ENCODE measurements around the gene RABL6.
"Not testable (repeated sequence)": the region's sequence is repeated elsewhere in the genome, so short reads cannot be mapped to it uniquely, and the experiment has no call there.

The RABL6 gene

DNA sequence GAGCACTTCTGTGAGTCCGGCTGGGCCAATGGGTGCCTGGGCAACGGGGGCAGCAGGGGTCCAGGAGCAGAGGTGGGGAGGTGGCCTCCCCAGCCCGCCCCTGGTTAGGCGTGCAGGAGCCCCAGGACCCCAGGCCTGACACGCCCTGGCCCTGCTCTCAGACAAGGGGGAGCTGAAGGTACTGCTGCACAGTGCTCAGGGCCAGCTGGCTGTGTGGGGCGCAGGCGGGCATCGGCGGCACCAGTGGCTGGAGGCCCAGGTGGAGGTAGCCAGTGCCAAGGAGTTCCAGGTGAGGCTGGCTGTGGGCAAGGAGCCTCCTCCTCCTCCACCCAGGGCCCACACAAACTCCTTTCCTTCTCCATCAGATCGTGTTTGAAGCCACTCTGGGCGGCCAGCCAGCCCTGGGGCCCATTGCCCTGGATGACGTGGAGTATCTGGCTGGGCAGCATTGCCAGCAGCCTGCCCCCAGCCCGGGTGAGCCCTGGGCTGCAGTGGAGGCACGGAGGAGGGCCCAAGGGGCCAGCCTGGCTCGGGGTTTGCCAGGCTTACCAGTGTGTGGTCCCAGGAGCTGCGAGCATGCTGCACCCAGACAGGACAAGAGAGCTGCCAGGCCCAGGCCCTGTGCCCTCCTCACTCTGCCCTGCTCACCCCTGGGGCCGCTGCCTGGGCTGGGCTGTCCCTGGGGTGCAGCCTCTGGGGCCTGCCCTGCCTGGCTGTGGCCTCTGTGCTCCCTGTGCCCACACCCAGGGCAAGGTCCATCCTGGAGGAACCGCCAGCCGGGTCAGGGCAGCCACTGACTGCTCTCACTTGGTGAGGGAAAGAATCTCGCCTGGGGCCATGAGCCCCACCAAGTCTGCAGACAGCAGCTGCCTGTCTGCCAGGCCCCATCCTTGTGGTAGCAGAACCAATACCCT, 51.4 kb downstream of the RABL6 start:
- DNase-seq = no peak

- DNase-seq = no peak
Measured at GRCh38 chr9:136860529-136860928, 52.8 kb downstream of the RABL6 start.

GRCh38 chr9:136860933-136861873, 53.5 kb downstream of the RABL6 start:
- no peak for DNase-seq

DNA sequence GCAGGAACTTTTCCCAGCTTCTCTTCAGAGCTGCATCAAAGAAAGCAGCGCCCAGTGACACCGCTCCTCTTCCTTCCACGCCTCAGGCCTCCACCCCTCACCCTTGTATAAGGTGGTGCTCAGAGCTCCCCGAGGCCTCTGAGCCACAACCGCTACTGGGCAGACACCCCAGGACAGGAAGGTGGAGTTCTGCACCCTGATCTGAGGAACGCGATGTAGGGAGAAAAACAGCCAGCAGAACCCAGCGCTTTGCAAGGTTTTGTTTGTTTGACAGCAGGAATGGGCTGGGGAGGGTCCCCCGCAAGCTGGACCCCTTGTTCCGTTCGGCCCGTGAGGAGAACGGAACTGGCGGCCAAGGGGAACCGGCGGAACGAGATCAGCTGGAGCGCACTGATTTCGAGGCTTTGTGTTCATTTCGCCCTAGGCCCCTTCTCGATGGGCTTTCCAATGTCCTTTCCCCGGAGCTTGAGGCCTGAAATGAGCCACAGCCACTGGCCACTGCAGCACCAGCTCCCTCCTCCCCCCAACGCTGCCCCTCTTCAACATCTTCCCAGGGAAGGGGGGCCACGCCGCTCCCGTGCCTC, 54.2 kb downstream of the RABL6 start:
- DNase-seq = no peak

DNA sequence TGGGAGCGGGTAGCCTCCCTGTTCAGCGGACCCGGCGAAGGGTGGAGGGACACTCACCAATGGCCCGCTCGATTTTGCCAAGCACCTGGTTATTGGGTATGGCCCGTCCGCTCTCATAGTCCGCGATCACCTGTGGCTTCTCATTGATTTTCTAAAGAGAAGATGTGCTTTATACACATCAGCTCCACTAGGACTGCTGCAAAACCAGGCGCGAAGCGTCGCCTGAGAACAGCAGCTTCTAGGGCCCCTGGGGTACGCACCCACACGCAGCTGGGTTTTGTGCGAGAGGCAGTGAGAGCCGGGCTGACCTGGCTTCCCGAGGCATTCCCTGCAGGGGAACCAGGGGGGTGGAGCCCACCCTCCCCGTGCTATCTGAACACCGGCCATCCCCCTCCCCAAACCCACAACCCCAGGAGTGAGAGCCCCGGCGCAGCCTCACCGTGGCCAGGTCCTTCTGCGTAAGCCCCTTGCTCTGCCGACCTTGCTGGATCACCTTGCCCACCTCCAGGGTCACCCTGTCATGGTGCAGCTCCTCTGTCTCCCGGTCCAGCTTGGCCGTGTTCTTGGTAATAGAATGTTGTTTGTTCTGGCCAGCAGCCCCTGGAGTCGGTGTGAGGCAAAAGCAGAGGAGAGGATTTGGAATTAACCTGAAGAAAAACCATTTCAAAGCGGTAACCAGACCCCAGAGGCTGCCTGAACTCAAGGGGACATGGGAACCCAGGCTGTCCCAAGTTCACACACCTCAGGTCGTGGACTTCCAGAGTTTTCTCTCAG, 55.3 kb downstream of the RABL6 start:
- DNase-seq = no peak

DNA sequence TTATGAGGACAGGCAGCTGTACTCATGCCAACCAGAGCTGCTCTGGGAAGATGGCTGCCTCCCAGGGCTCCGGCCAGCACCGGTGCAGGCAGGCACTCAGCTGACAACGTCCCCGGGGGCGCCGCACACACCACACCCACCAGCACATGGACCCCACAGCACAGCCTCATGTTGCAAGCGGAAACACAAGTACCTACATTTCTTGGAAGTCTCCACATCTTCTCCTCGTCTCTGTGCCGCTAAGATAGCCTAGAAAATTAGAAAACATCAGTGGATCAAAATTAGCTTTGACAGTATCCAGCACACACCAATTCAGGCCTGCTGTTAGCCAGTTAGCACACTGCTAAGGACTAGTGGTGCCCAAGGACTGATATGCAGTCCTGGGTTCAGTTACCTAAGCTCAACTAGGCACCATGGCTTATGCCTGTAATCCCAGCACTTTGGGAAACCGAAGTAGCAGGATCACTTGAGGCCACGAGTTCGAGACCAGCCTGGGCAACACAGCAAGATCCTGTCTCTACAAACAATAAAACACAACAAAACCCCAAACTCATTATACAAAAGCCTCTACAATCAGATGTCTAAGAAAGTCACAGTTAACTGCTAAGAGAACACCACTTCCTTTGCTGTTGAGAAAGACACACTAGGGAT, 56.0 kb downstream of the RABL6 start:
- no peak for DNase-seq

GRCh38 chr9:136865041-136865767, 57.5 kb downstream of the RABL6 start:
- no peak for DNase-seq

DNA sequence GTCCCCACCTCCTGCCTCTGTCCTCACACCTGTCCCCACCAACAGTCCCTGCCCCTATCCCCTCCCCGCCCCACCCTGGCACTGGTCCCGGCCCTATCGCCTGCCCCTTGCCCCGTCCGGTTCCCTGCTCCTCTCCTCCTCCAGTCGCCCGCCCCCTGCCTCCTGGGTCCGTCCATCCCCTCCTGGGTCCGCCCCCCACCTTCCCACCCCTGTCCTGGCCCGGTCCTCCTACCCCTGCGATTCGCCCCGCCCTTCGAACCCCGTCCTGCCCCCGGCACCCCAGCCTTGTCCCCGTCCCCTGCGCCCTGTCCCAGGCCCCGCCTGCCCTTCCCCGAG, 58.0 kb downstream of the RABL6 start:
- no peak for DNase-seq

- not testable (repeated sequence) for DNase-seq
Measured at GRCh38 chr9:136866898-136867421, 59.2 kb downstream of the RABL6 start.

- DNase-seq = no peak
Measured at GRCh38 chr9:136867480-136867879, 59.7 kb downstream of the RABL6 start.

DNA sequence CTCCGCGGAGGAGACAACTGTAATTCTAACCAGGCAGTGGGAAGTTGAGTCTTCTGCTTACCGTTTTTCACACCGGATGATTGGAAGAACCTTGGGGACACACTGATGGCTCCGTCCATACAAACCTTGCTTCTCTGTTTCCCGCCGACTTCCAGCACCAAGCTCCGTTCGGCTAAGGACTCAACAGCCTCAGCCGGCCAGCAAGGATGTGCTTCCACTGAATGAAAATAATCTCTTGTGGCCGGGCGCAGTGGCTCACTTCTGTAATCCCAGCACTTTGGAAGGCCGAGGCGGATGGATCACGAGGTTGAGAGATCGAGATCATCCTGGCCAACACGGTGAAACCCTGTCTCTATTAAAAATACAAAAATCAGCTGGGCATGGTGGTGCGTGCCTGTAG, 60.2 kb downstream of the RABL6 start:
- DNase-seq = no peak

- no peak for DNase-seq
Measured at GRCh38 chr9:136868644-136869043, 60.9 kb downstream of the RABL6 start.

- DNase-seq = not testable (repeated sequence)
Measured at GRCh38 chr9:136869611-136870010, 61.9 kb downstream of the RABL6 start.

DNA sequence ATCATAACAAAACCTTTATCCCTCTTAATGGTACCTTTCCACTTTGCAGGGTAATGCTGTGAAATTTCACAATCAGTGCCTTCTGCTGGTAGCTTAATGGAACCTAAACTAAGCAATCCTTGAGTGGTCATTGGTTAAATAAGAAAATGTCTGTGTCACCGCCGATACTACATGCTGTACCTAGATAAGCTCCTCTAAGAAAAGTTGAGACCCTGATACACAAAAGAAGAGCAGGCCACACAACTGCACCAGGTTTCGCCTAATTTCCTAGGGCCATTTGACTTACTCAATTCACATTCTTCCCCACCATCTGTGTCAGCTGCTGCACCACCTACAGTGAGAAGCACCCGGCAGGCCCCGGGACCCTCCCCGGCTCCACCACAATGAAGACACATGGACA, 67.4 kb downstream of the RABL6 start:
- DNase-seq = no peak

DNA sequence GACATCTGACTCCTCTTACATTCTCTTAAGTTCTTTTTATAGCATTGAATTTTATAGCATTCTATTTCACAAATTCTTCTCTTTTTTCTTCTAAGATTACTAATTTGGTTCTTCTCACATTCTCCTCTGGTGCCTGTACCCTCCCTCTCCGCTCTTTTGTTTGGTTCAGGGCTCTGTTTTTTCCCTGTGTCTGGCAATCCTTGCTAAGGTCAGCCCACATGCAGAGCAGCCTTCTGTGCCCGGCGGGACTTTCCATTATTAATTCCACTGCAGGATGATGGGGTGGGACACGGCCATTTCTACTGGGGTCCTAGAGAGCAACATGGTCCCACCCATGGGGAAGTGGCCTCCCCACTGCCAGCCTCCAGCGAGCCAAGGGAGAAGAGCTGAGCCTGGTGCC, 68.7 kb downstream of the RABL6 start:
- no peak for DNase-seq

GRCh38 chr9:136880651-136881050, 72.9 kb downstream of the RABL6 start:
- no peak for DNase-seq

- DNase-seq = no peak
Measured at GRCh38 chr9:136881691-136882108, 74.0 kb downstream of the RABL6 start.

GRCh38 chr9:136882109-136882946, 74.6 kb downstream of the RABL6 start:
- DNase-seq = peak; percentile 85

DNA sequence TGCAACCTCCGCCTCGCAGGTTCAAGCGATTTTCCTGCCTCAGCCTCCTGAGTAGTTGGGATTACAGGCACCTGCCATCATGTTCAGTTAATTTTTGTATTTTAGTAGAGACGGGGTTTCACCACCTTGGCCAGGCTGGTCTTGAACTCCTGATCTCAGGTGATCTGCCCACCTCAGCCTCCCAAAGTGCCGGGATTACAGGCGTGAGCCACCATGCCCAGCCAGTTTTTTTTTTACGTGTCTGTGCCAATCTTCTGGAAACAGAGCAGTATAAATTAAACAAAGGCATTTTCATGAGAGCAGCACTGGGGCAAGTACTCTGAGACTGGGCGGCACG, 75.2 kb downstream of the RABL6 start:
- DNase-seq = not testable (repeated sequence)

GRCh38 chr9:136883670-136884069, 75.9 kb downstream of the RABL6 start:
- DNase-seq = not testable (repeated sequence)
